Activated T-helper 1 cell treated with anti-CD3 and anti-CD28 coated beads, Interleukin-12 subunit alpha, Interleukin-12 subunit beta, Interleukin-2, Interleukin-4 antibody, amounts not matched to agents 30 ng/mL and 10 ng/mL and 1 ng/mL, durations not matched to agents 14 hours and 24 hours and 36 hours (primary cell): Measurements from ENCODE around the gene HNRNPF. TPM values are rescaled to one million over a fixed set of nuclear protein-coding genes. Genes with fewer than 3 reads are reported as not detected.

Experiments used
- DNase-seq: peaks from one replicate; pipeline ENCODE4 v3.0.0; 2021; ENCODE audit warnings: low spot score
- H3K27ac Mint-ChIP-seq: one replicate; pipeline ENCODE4 v1.8.0; 2021; ENCODE audit warnings: mild to moderate bottlenecking, mixed read lengths
- H3K27me3 Mint-ChIP-seq: one replicate; pipeline ENCODE4 v1.8.0; 2022; ENCODE audit warnings: mild to moderate bottlenecking, moderate library complexity, mixed read lengths; ENCODE audit not compliant: insufficient read depth
- H3K36me3 Mint-ChIP-seq: one replicate; pipeline ENCODE4 v1.8.0; 2021; ENCODE audit warnings: low read depth, mixed read lengths
- H3K4me1 Mint-ChIP-seq: one replicate; pipeline ENCODE4 v1.8.0; 2021; ENCODE audit warnings: low read depth, mixed read lengths
- H3K4me3 Mint-ChIP-seq: one replicate; pipeline ENCODE4 v1.8.0; 2021; ENCODE audit warnings: mild to moderate bottlenecking, moderate library complexity, mixed read lengths
- H3K9me3 Mint-ChIP-seq: one replicate; pipeline ENCODE4 v1.8.0; 2021; ENCODE audit warnings: mixed read lengths
- intact Hi-C: fragments of 100-400 bp; cut with micrococcal nuclease; formaldehyde crosslinking; loops from one replicate; pipeline ENCODE4 v1.15.1; 2024
- total RNA-seq: library from RNA; stranded (reverse); gene quantifications from 2 replicates; pipeline ENCODE4 v1.2.3, GENCODE V29; 2022

HNRNPF gene
- total RNA-seq, 1 donor from 2014 or later = 501 TPM

DNA sequence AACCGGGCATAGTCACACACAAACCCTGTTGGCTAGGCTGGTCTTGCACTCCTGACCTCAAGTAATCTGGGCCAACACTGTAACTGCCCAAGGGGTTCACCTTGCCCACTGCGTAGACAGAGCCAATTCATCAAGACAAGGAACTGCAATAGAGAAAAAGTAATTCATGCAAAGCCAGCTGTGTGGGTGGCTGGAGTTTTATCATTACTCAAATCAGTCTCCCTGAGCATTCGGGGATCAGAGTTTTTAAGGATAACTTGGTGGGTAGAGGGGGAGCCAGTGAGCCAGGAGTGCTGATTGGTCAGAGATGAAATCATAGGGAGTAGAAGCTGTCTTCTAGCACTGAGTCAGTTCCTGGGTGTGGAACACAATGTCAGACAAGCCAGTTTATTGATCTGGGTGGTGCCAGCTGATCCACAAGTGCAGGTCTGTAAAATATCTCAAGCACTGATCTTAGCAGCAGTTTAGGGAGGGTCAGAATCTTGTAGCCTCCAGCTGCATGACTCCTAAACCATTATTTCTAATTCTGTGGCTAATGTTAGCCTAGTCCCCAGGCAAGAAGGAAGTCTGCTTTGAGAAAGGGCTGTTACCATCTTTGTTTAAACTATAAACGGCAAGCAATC is 53.1 kb downstream of the HNRNPF start:
- Mint-ChIP-seq H3K4me3 (peak overlapping the region; percentile 39), H3K27me3 (peaks cover 2% of the 10 kb centered on the region), H3K27ac (peak overlapping the region; percentile 44), H3K4me1 (peaks cover 31% of the 10 kb centered on the region), H3K36me3 (peaks cover 10% of the 10 kb centered on the region), H3K9me3 (no peaks in the 10 kb centered on the region)
- DNase-seq = no peak
- intact Hi-C loops = no loop called here

DNA sequence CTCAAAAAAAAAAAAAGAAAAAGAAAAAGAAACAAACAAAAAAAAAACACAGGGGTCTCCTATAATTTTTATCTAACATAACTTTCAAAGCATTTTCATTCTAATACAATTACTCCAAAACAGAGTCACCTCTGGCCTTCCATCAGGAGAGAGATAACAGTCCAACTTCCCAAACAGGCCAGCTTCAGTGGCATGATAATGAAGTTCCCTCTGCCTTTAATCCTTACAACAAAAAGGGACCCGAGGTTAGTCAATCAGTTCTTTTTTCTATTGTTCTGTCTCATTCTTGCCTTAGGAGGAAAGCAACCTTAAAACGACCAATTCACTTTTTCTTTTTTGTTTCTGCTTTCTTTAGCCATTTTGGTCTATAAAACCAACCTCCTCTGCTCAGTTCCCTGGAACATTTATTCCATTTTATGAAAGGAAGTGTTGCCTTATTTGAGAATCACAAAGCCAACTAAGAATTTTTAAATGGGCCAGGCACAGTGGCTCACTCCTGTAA is 54.1 kb downstream of the HNRNPF start:
- H3K27me3 Mint-ChIP-seq = peaks cover 10% of the 10 kb centered on the region
- intact Hi-C loops = no loop called here

DNA sequence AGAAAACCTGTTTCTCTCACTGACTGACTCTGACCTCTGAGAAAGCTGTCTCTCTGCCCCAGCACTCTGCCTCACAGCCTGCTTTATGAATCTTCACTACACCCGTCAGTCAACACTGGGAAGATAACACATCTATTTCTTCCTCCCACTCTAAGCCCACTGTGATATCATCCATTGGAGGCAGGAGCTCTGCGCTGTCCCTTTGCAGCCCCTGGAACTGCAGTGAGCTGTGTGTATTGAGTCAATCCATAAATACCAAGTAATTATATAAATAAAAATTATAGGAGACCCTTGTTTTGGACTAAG is 54.7 kb downstream of the HNRNPF start:
- no peak overlapping the region for H3K4me3 Mint-ChIP-seq
- no peak for DNase-seq
- H3K36me3 Mint-ChIP-seq = peaks cover 5% of the 10 kb centered on the region
- intact Hi-C loops = no loop called here
- H3K27me3 Mint-ChIP-seq = peaks cover 13% of the 10 kb centered on the region
- H3K4me1 Mint-ChIP-seq = peaks cover 32% of the 10 kb centered on the region
- no peak overlapping the region for H3K27ac Mint-ChIP-seq
- no peaks in the 10 kb centered on the region for H3K9me3 Mint-ChIP-seq

More for the DNA sequence above, 54.1 kb downstream of the HNRNPF start:
- H3K27ac Mint-ChIP-seq = no peak overlapping the region
- peaks cover 33% of the 10 kb centered on the region for H3K4me1 Mint-ChIP-seq
- H3K36me3 Mint-ChIP-seq = peaks cover 5% of the 10 kb centered on the region
- H3K4me3 Mint-ChIP-seq = no peak overlapping the region
- no peak for DNase-seq
- no peaks in the 10 kb centered on the region for H3K9me3 Mint-ChIP-seq

DNA sequence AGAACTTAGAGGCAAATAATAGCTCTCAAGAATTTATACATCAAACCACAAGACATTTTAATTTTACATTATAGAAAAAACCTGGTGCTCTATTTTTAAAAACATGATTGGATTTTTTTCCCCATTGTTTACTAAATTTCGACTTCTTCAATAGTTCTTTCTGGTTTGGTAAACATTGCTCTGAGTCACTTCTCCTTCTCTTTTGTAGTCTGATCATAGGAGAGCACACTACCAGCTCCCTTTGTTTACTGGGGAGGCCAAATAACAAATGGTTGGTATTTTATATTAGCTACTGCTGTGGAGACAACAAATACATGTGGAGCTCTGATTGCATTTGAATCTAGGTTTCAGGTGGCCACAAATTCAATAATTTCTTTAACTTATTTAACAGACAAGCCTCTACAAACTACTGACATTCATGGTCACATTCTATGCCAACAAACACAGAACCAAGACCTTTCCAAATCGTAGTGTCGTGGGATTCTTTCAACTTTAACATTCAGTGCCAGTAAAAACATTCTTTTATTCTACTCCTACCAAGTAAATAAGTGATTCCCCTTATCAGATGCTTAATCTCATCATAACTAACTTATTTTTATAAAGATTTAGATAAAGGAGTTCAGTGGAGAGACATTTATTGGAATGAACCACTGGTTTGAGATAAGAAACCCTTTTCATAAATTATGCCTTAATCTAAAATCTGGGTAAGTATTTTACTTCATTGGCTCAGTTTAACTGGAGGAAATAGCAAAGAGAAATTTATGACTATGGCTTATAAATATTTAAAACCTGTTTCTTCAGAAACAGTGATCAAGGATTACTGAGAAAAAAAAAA is 55.3 kb downstream of the HNRNPF start:
- H3K4me1 Mint-ChIP-seq = peaks cover 35% of the 10 kb centered on the region
- intact Hi-C loops = no loop called here
- H3K4me3 Mint-ChIP-seq = no peak overlapping the region
- DNase-seq = no peak
- no peak overlapping the region for H3K27ac Mint-ChIP-seq
- H3K9me3 Mint-ChIP-seq = no peaks in the 10 kb centered on the region
- H3K36me3 Mint-ChIP-seq = peaks cover 5% of the 10 kb centered on the region
- H3K27me3 Mint-ChIP-seq = peaks cover 14% of the 10 kb centered on the region

DNA sequence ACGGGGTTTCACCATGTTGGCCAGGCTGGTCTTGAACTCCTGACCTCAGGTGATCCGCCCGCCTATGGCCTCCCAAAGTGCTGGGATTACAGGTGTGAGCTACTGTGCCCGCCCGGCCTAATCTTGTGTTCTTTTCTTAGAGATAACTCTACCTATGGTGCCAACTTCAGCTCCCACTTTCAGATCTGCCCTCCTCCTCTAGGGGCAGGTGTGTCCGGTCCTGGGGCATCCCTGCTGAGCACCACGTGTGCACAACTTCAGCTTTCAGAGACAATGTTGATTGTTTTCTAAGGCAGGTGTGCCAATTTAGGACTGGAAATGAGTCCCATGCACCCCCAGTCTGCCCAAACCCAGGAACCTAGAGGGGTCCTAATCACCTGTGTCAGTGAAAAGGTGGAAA is 56.0 kb downstream of the HNRNPF start:
- H3K4me1 Mint-ChIP-seq = peaks cover 42% of the 10 kb centered on the region
- H3K9me3 Mint-ChIP-seq = no peaks in the 10 kb centered on the region
- intact Hi-C loops = no loop called here
- peaks cover 8% of the 10 kb centered on the region for H3K36me3 Mint-ChIP-seq
- H3K4me3 Mint-ChIP-seq = no peak overlapping the region
- H3K27me3 Mint-ChIP-seq = peaks cover 16% of the 10 kb centered on the region
- DNase-seq = no peak
- no peak overlapping the region for H3K27ac Mint-ChIP-seq

DNA sequence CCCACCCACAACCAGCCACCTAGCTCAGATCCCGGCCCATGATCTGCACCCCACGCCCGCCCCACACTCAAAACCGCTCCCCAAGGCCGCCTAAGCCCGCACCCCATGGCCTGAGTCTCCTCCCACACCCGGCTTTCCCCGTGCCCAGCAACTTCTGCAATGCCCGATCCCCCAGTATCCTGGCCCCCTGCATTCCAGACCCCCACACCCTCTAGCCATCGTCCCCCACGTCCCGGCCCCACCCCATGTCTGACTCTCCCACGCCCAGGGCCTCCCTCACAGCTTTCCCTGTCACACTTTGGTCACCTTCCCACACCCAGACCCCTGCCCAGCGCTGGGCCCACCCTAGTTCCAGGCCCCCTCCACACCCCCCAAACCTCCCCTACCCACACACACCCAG is 57.7 kb downstream of the HNRNPF start:
- Mint-ChIP-seq H3K9me3 (no peaks in the 10 kb centered on the region), H3K4me1 (peaks cover 40% of the 10 kb centered on the region), H3K36me3 (peaks cover 8% of the 10 kb centered on the region), H3K27me3 (peaks cover 16% of the 10 kb centered on the region), H3K27ac (no peak overlapping the region), H3K4me3 (no peak overlapping the region)
- intact Hi-C loops = no loop called here
- DNase-seq = no peak

DNA sequence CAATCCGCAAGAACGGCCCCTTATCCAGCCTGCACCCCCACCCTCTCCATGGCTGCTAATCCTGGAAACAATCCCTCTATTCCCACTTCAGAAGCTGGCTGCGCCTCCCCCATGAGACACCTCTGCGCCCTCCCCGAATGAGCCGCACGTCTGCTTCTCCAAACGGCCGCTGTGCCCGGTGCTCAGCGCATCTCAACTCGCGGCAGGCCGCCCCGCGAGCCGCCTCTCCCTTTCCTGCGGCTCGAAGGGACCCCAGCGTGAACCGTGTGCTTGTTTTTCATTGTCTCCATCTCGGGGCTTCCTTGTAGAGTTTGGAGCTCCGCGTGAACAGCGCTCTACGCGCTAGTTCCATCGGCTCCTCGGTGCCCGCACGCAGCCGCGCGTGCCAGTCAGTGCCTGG is 58.3 kb downstream of the HNRNPF start:
- H3K27me3 Mint-ChIP-seq = peaks cover 16% of the 10 kb centered on the region
- no peak for DNase-seq
- H3K4me1 Mint-ChIP-seq = peaks cover 34% of the 10 kb centered on the region
- H3K4me3 Mint-ChIP-seq = no peak overlapping the region
- no peaks in the 10 kb centered on the region for H3K9me3 Mint-ChIP-seq
- H3K36me3 Mint-ChIP-seq = peaks cover 4% of the 10 kb centered on the region
- H3K27ac Mint-ChIP-seq = no peak overlapping the region
- intact Hi-C loops = no loop called here

DNA sequence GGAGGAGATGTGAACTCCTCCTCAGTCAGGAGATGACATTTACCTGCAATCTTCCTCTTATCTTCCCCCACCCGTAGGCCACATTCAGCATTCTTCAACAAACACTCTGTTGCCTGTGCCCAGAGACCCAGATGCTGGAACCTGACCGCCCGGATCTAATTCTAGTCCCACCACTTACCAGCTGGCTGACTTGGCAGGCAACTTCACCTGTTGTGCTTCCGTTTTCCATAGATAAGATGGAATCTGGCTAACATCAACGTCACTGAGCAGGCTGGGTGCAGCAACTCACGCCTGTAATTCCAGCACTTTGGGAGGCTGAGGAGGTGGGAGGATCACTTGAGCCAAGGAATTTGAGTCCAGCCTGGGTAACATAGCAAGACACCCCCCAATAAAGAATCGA is 58.8 kb downstream of the HNRNPF start:
- Mint-ChIP-seq H3K9me3 (no peaks in the 10 kb centered on the region), H3K27ac (no peak overlapping the region), H3K36me3 (peaks cover 4% of the 10 kb centered on the region), H3K4me3 (no peak overlapping the region), H3K27me3 (peaks cover 16% of the 10 kb centered on the region), H3K4me1 (peaks cover 32% of the 10 kb centered on the region)
- intact Hi-C loops = no loop called here
- no peak for DNase-seq

DNA sequence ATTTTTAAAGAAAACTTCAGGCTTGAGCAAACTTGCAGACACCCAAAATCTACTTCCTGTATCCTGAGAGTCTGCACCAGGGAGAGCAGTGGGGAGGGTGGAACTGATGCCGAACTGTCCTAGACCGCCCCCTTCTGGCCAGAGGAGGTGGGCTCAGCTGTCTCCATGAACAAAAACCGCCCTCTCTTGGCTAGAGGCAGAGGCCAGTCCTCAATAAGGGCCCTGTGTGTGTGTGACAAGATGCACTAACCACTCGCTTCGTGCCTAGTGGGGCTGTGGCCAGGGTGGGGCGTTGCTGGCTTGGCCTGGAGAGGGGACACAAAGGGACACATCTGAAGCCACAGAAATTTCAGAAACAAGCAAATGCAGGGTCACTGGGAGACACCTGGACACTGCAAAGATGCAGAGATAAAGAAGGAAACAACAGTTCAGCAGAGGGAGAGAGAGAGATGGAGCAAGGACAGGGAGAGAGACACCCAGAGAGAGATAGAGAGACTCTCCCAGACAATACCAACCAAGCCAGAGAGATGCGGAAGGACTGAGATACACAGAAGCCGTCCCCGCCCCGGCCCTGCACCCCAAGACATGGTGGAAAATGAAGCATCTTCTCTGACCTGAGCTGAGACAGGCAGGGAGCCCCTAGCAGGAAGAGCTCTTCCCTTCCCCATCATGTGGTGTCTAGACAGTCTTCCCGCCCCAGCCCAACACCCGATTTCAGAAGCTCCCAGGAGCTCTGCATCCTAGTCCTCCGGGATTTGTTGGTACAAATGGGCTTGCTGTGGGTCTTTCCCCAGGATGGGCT is 60.3 kb downstream of the HNRNPF start:
- intact Hi-C loops = loop anchor here (1.0 to 2.0 kb wide), 8 partner anchors 14 to 482 kb away; partner anchors contain the start of gene CSGALNACT2
- peaks cover 4% of the 10 kb centered on the region for H3K36me3 Mint-ChIP-seq
- DNase-seq = peak; percentile 80
- H3K4me1 Mint-ChIP-seq = peaks cover 38% of the 10 kb centered on the region
- H3K9me3 Mint-ChIP-seq = no peaks in the 10 kb centered on the region
- peak overlapping the region; percentile 20 for H3K27ac Mint-ChIP-seq
- H3K27me3 Mint-ChIP-seq = peaks cover 16% of the 10 kb centered on the region
- no peak overlapping the region for H3K4me3 Mint-ChIP-seq

DNA sequence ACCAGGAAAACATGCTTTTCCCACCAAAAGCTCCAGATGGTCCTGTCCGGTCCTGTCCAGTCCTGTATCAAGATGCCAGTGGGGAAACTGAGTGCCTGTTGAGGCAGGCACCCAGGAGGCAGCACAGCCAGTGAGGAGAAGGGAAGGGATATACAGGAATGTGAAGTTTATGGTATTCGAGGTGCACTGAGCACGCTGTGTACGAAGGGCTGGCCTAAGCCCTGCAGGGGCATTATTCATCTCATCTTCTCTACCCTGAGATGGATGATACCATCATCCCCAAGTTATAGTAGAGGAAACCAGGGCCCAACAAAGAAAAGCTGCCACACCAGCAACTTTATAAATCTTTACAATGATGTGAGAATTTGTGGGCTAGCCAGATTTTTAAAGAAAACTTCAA is 61.0 kb downstream of the HNRNPF start:
- H3K27ac Mint-ChIP-seq = no peak overlapping the region
- peaks cover 38% of the 10 kb centered on the region for H3K4me1 Mint-ChIP-seq
- H3K9me3 Mint-ChIP-seq = no peaks in the 10 kb centered on the region
- no peak overlapping the region for H3K4me3 Mint-ChIP-seq
- intact Hi-C loops = loop anchor here (1.0 to 2.0 kb wide), 8 partner anchors 14 to 482 kb away; partner anchors contain the start of gene CSGALNACT2
- peaks cover 4% of the 10 kb centered on the region for H3K36me3 Mint-ChIP-seq
- no peak for DNase-seq
- H3K27me3 Mint-ChIP-seq = peaks cover 15% of the 10 kb centered on the region

DNA sequence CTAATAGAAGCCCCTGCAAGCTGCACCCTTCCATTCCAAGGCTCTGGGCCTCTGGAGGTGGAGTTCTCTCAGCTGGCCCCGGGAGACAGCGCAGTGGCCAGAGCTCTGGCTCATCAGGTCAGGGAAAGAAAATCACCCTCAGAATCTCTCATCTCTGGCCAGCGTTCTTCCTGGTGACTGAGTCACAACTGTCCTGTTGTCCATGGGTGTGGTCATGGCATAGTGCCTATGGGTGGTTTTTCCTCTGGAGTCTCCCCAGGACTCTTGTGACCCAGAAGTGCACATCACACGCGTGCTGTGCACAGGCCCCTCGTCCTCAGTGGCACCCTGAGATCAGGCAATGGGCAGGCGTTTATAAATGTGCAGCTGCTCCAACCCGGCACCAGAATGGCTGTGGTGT is 64.9 kb downstream of the HNRNPF start:
- Mint-ChIP-seq H3K36me3 (peaks cover 4% of the 10 kb centered on the region), H3K27ac (no peak overlapping the region), H3K4me1 (peaks cover 28% of the 10 kb centered on the region), H3K9me3 (no peaks in the 10 kb centered on the region), H3K27me3 (peaks cover 4% of the 10 kb centered on the region), H3K4me3 (no peak overlapping the region)
- DNase-seq = no peak
- intact Hi-C loops = no loop called here

DNA sequence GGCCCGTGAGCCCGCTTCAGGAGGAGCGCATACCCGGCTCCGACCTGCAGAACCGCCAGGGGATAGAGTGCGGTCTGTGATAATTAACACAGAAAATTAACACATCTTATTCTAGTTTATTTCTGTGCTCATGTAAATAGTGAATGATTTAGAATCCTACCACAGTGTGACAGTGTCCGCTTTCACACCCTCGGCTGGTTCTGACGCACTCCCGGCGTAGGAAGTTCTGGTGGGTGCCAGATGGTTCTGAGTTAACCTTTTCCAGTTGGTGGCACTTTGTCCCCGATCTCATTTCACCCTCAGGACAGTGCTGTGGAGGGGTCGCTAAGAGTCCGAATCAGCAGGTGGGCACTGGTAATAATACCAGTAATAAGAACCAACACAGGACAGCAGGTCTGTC is 65.9 kb downstream of the HNRNPF start:
- Mint-ChIP-seq H3K36me3 (no peaks in the 10 kb centered on the region), H3K27ac (no peak overlapping the region), H3K27me3 (no peaks in the 10 kb centered on the region), H3K4me3 (no peak overlapping the region), H3K9me3 (no peaks in the 10 kb centered on the region), H3K4me1 (peaks cover 25% of the 10 kb centered on the region)
- intact Hi-C loops = no loop called here
- no peak for DNase-seq
